DOHH2 (cell line): ENCODE measurements around the gene ARMH2.
"Not testable (repeated sequence)": the region's sequence is repeated elsewhere in the genome, so short reads cannot be mapped to it uniquely, and the experiment has no call there.

ENCODE experiments used
- H3F3A ChIP-seq: fragments of 200-600 bp; sonication (generic), shearing (Covaris generic); 2 replicates; pipeline ENCODE4 v1.6.0; 2016; ENCODE audit warnings: antibody characterized with exemption, mild to moderate bottlenecking; ENCODE audit not compliant: control insufficient read depth, insufficient read depth
- H3K27ac ChIP-seq: fragments of 200-600 bp; sonication (generic); 2 replicates; pipeline ENCODE4 v1.5.1; 2014; ENCODE audit warnings: low read depth, mild to moderate bottlenecking, low read length, moderate library complexity
- H3K27me3 ChIP-seq: fragments of 200-600 bp; sonication (generic); 2 replicates; pipeline ENCODE4 v1.6.1; 2014; ENCODE audit warnings: mild to moderate bottlenecking, low read length, mixed read lengths; ENCODE audit not compliant: control insufficient read depth
- H3K36me3 ChIP-seq: fragments of 200-600 bp; sonication (generic); 2 replicates; pipeline ENCODE4 v1.6.1; 2014; ENCODE audit warnings: mild to moderate bottlenecking, low read length, moderate library complexity, mixed read lengths; ENCODE audit not compliant: control insufficient read depth
- H3K4me1 ChIP-seq: fragments of 200-600 bp; sonication (generic); 2 replicates; pipeline ENCODE4 v1.6.1; 2014; ENCODE audit warnings: mild to moderate bottlenecking, low read length, mixed read lengths; ENCODE audit not compliant: control insufficient read depth
- H3K4me2 ChIP-seq: fragments of 200-600 bp; sonication (generic); 2 replicates; pipeline ENCODE4 v1.6.0; 2014; ENCODE audit warnings: mild to moderate bottlenecking, low read length, moderate library complexity
- H3K4me3 ChIP-seq: fragments of 200-600 bp; sonication (generic); 2 replicates; pipeline ENCODE4 v1.5.1; 2014; ENCODE audit warnings: mild to moderate bottlenecking, low read length, mixed read lengths
- H3K79me2 ChIP-seq: fragments of 200-600 bp; sonication (generic); 2 replicates; pipeline ENCODE4 v1.6.1; 2014; ENCODE audit warnings: mild to moderate bottlenecking, low read length, mixed read lengths; ENCODE audit not compliant: control insufficient read depth
- H3K9me2 ChIP-seq: fragments of 200-600 bp; sonication (generic); replicated peaks from 2 replicates; pipeline ENCODE4 v1.6.1; 2014; ENCODE audit warnings: mild to moderate bottlenecking, low read length, mixed read lengths; ENCODE audit not compliant: control insufficient read depth
- H3K9me3 ChIP-seq: fragments of 200-600 bp; sonication (generic); 2 replicates; pipeline ENCODE4 v1.6.1; 2014; ENCODE audit warnings: antibody characterized with exemption, low read length, mixed read lengths; ENCODE audit not compliant: control insufficient read depth, insufficient read depth
- H4K20me1 ChIP-seq: fragments of 200-600 bp; sonication (generic); 2 replicates; pipeline ENCODE4 v1.6.0; 2014; ENCODE audit warnings: low read depth, mild to moderate bottlenecking, antibody characterized with exemption, low read length, moderate library complexity; ENCODE audit not compliant: control insufficient read depth, insufficient read depth
- EZH2phosphoT487 ChIP-seq: fragments of 200-600 bp; sonication (generic); IDR thresholded peaks from 2 replicates; pipeline ENCODE4 v1.6.1; 2017; ENCODE audit warnings: borderline replicate concordance, mild to moderate bottlenecking, antibody characterized with exemption, low read length, moderate library complexity, mixed read lengths
- TF ChIP-seq, protein P1 (sequence below): fragments of 200-600 bp; sonication (generic); IDR thresholded peaks from one replicate; pipeline ENCODE4 v1.5.1; 2014; ENCODE audit warnings: antibody characterized with exemption, mild to moderate bottlenecking, low read depth, low read length; ENCODE audit not compliant: poor library complexity, severe bottlenecking

Gene ARMH2

DNA sequence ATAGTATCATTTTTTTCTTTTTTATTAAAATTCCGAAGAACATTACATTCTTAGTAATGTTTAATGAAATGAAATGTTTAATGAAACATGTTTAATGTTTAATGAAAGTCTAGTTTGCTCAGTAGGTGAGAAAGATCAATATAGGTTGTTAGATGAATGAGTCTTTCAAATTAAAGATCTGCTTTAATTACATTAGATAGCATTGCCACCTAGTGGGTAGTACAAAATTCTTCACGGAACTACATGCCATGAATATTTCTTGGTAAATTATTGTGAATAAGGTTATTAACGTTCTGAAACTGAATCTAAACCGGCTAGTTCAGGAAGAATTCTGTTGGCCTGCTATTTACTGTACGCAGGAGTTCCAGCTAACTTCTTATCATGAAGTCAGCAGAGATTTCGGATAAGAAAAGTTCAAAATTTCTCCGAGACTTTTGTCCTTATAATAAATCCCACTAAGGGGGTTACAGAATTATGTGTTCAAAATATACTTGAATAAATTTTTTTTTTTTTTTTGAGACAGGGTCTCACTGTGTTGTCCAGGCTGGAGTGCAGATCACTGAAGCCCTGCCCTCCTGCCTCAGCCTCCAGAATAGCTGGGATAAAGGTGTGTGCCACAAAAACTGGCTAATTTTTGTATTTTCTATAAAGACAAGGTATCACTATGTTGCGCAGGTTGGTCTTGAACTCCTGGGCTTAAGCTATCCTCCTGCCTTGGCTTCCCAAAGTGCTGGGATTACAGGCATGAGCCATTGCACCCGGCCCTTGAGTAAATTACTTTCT lies 31.8 kb downstream of the ARMH2 start:
- no peaks in the 10 kb centered on the region for H3K79me2 ChIP-seq
- no peaks in the 10 kb centered on the region for H3K36me3 ChIP-seq
- H3K4me3 ChIP-seq, result no peak overlapping the region
- H3K27me3 ChIP-seq, result no peaks in the 10 kb centered on the region
- H4K20me1 ChIP-seq, result no peaks in the 10 kb centered on the region
- no peak overlapping the region for H3K27ac ChIP-seq
- H3K4me2 ChIP-seq, result no peak overlapping the region
- no peaks in the 10 kb centered on the region for H3K9me2 ChIP-seq
- H3F3A ChIP-seq, result 0 out of 2 replicates have a peak, but pooled peaks cover 5% of the 10 kb centered on the region
- H3K4me1 ChIP-seq, result peaks cover under 1% of the 10 kb centered on the region
- no peaks in the 10 kb centered on the region for H3K9me3 ChIP-seq
- TF ChIP-seq, protein P1, sequence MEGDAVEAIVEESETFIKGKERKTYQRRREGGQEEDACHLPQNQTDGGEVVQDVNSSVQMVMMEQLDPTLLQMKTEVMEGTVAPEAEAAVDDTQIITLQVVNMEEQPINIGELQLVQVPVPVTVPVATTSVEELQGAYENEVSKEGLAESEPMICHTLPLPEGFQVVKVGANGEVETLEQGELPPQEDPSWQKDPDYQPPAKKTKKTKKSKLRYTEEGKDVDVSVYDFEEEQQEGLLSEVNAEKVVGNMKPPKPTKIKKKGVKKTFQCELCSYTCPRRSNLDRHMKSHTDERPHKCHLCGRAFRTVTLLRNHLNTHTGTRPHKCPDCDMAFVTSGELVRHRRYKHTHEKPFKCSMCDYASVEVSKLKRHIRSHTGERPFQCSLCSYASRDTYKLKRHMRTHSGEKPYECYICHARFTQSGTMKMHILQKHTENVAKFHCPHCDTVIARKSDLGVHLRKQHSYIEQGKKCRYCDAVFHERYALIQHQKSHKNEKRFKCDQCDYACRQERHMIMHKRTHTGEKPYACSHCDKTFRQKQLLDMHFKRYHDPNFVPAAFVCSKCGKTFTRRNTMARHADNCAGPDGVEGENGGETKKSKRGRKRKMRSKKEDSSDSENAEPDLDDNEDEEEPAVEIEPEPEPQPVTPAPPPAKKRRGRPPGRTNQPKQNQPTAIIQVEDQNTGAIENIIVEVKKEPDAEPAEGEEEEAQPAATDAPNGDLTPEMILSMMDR, result peak; percentile 50
- no peak for TF ChIP-seq EZH2phosphoT487

DNA sequence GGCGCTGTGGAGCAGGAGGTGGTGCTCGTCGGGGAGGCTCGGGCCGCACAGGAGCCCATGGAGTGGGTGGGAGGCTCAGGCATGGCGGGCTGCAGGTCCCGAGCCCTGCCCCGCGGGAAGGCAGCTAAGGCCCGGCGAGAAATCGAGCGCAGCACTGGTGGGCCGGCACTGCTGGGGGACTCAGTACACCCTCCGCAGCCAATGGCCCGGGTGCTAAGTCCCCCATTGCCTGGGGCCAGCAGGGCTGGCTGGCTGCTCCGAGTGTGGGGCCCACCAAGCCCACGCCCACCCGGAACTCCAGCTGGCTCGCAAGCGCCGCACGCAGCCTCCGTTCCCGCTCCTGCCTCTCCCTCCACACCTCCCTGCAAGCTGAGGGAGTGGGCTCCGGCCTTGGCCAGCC lies 32.7 kb downstream of the ARMH2 start:
- H4K20me1 ChIP-seq, H3K9me3 ChIP-seq, H3K4me1 ChIP-seq, H3F3A ChIP-seq, H3K27ac ChIP-seq, H3K36me3 ChIP-seq, H3K9me2 ChIP-seq, H3K4me3 ChIP-seq, H3K27me3 ChIP-seq, H3K4me2 ChIP-seq, H3K79me2 ChIP-seq: not testable (repeated sequence)

DNA sequence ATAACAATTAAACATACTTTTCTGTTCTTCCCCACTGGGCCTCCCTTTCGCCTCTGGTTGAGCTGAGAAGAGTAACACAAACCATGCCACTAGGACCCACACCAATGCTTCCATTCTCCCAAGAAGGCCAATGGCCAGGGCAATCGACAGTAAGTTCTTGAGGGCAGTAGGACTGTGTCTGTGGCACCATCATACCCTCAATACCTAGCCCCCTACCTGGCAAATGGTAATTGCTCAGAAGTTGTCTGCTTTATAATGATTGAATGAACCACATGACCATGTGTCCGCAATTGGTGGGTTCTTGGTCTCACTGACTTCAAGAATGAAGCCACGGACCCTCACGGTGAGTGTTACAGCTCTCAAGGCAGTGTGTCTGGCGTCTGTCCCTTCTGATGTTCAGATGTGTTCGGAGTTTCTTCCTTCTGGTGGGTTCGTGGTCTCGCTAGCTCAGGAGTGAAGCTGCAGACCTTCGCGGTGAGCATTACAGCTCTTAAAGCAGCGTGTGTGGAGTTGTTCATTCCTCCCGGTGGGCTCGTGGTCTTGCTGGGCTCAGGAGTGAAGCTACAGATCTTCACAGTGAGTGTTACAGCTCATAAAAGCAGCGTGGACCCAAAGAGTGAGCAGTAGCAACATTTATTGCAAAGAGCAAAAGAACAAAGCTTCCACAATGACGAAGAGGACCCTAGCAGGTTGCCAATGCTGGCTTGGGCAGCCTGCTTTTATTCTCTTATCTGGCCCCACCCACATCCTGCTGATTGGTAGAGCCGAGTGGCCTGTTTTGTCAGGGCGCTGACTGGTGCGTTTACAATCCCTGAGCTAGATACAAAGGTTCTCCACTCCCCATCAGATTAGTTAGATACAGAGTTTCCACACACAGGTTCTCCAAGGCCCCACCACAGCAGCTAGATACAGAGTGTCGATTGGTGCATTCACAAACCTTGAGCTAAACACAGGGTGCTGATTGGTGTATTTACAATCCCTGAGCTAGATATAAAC lies 33.6 kb downstream of the ARMH2 start:
- not testable (repeated sequence) for H4K20me1 ChIP-seq, H3K36me3 ChIP-seq, H3K9me3 ChIP-seq, H3K27me3 ChIP-seq, H3K4me1 ChIP-seq, H3K27ac ChIP-seq, H3K9me2 ChIP-seq, H3K79me2 ChIP-seq, H3K4me3 ChIP-seq, H3F3A ChIP-seq, H3K4me2 ChIP-seq

DNA sequence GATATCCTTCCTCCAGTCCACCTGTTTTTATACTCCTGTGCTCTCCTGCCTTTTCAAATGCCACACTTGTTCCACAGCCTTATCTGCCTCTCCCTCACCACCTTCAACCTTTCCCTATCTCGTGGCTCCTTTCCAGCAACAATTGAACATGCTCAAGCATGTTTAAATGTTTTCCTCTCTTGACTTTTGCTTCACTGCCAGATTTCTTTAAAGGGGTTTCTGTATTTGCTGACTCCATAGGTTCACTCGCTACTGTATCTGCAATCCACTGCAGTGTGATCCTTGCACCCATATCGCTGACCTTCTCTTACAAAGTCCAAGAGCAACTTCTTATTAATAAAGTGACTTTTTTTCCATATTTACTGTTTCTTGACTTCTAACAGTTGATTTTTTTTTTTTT lies 35.1 kb downstream of the ARMH2 start:
- no peak overlapping the region for H3K27ac ChIP-seq
- H3K4me3 ChIP-seq, result no peak overlapping the region
- TF ChIP-seq EZH2phosphoT487, result no peak
- TF ChIP-seq, protein P1, result no peak
- H3K4me2 ChIP-seq, result no peak overlapping the region
- H4K20me1 ChIP-seq, result no peaks in the 10 kb centered on the region
- no peaks in the 10 kb centered on the region for H3K36me3 ChIP-seq
- no peaks in the 10 kb centered on the region for H3F3A ChIP-seq
- H3K4me1 ChIP-seq, result peaks cover 8% of the 10 kb centered on the region
- H3K79me2 ChIP-seq, result no peaks in the 10 kb centered on the region
- H3K9me2 ChIP-seq, result no peaks in the 10 kb centered on the region
- no peaks in the 10 kb centered on the region for H3K27me3 ChIP-seq
- no peaks in the 10 kb centered on the region for H3K9me3 ChIP-seq
